SK-N-SH treated with all-trans-retinoic acid at 6 μM for 48 hours (cell line): ENCODE results near the gene MAGEC3.

Experiments
- ARNTL ChIP-seq: fragments of 450-650 bp; formaldehyde crosslinking; IDR thresholded peaks from 2 replicates; pipeline ENCODE4 v1.5.0; 2020; ENCODE audit warnings: low read depth, mild to moderate bottlenecking, moderate library complexity, borderline replicate concordance
- CSRNP3 ChIP-seq: fragments of 250-450 bp; sonication (Bioruptor Pico); IDR thresholded peaks from 2 replicates; pipeline ENCODE4 v1.5.1; 2021; ENCODE audit warnings: mild to moderate bottlenecking, moderate library complexity
- ESRRG ChIP-seq: fragments of 250-450 bp; sonication (Bioruptor Pico); IDR thresholded peaks from 2 replicates; pipeline ENCODE4 v1.6.1; 2021; ENCODE audit warnings: mild to moderate bottlenecking
- GLIS3 ChIP-seq: fragments of 250-450 bp; sonication (Bioruptor Pico); IDR thresholded peaks from 2 replicates; pipeline ENCODE4 v1.5.0; 2020; ENCODE audit warnings: mild to moderate bottlenecking, moderate library complexity
- TOX ChIP-seq: fragments of 250-450 bp; sonication (Bioruptor Pico); IDR thresholded peaks from 2 replicates; pipeline ENCODE4 v1.8.0; 2021; ENCODE audit warnings: mild to moderate bottlenecking, moderate library complexity, borderline replicate concordance
- TSHZ2 ChIP-seq: fragments of 250-450 bp; sonication (Bioruptor Pico); IDR thresholded peaks from 2 replicates; pipeline ENCODE4 v1.5.0; 2020; ENCODE audit warnings: mild to moderate bottlenecking, moderate library complexity
- ZFP3 ChIP-seq: fragments of 250-450 bp; sonication (Bioruptor Pico); IDR thresholded peaks from 2 replicates; pipeline ENCODE4 v1.5.0; 2020; ENCODE audit warnings: mild to moderate bottlenecking, moderate library complexity
- ZFP30 ChIP-seq: fragments of 450-650 bp; formaldehyde crosslinking; IDR thresholded peaks from 2 replicates; pipeline ENCODE4 v1.5.0; 2022; ENCODE audit warnings: mild to moderate bottlenecking, moderate library complexity
- ZNF565 ChIP-seq: fragments of 450-650 bp; formaldehyde crosslinking; conservative IDR thresholded peaks from 2 replicates; pipeline ENCODE4 v1.5.0; 2020; ENCODE audit warnings: low read depth, mild to moderate bottlenecking, moderate library complexity
- ZNF8 ChIP-seq: fragments of 450-650 bp; formaldehyde crosslinking; IDR thresholded peaks from 2 replicates; pipeline ENCODE4 v1.5.0; 2020; ENCODE audit warnings: mild to moderate bottlenecking, moderate library complexity

GRCh38 chrX:141936080-141936479 is 98.0 kb downstream of the MAGEC3 start:
- TF ChIP-seq CSRNP3 (CRISPR knock-in tag) (no peak), TOX (no peak), TSHZ2 (no peak), ESRRG (no peak), ZNF565 (no peak), GLIS3 (CRISPR knock-in tag) (no peak), ARNTL (CRISPR knock-in tag) (no peak), ZFP3 (CRISPR knock-in tag) (no peak), ZNF8 (no peak), ZFP30 (CRISPR knock-in tag) (no peak)
